ENCODE results near the gene EVC. TPM values are rescaled to one million over a fixed set of nuclear protein-coding genes. Genes with fewer than 3 reads are reported as not detected.

Gene EVC
- total and polyA plus RNA-seq, 2 of the 4 experiments (the other 2 are of a cell fraction): 16.8 to 18.9 TPM

GRCh38 chr4:5664778-5665177 lies 46.2 kb upstream of the EVC start:
- Histone ChIP-seq H2AK9ac (replicated peaks; ENCODE audit: low read depth, low read length, poor library complexity) (no peak overlapping the region), H3K56ac (ENCODE audit: extremely low read depth, insufficient read depth, low read length) (no peak overlapping the region), H3K14ac (replicated peaks; ENCODE audit: low read depth, low read length) (no peak overlapping the region), H3K27me3 (ENCODE audit: control insufficient read depth, insufficient read depth, low read length) (no peaks in the 10 kb centered on the region), H2BK5ac (ENCODE audit: low read depth, low read length, poor library complexity, severe bottlenecking) (no peak overlapping the region), H3K27ac (ENCODE audit: insufficient read depth, low read length) (no peak overlapping the region), H2BK15ac (ENCODE audit: low read depth, low read length) (no peak overlapping the region), H3K79me1 (ENCODE audit: low read depth in 1 of 2, low read length in 2 of 2) (peaks cover 5 to 18% of the 10 kb centered on the region in 2 experiments; a peak in 2 of 4 replicates), H3K23ac (ENCODE audit: low read depth, low read length) (no peak overlapping the region), H2BK120ac (ENCODE audit: low read depth, low read length) (no peak overlapping the region), H3K4ac (ENCODE audit: low read depth, low read length) (no peak overlapping the region), H3K9ac (ENCODE audit: low read depth, low read length) (no peak overlapping the region), H4K20me1 (ENCODE audit: insufficient read depth, low read length) (no peaks in the 10 kb centered on the region), H2AK5ac (ENCODE audit: low read depth, low read length) (no peak overlapping the region), H3K4me1 (ENCODE audit: control insufficient read depth, insufficient read depth, low read length) (no peaks in the 10 kb centered on the region), H3K4me3 (ENCODE audit: insufficient read depth, low read depth, low read length) (no peak overlapping the region), H4K91ac (ENCODE audit: insufficient read depth, low read depth, low read length) (no peak overlapping the region), H3K9me1 (ENCODE audit: insufficient read depth, low read length) (peaks cover 3% of the 10 kb centered on the region; the same call in 1 of the 2 replicates), H4K5ac (ENCODE audit: low read depth, low read length) (no peak overlapping the region), H3K4me2 (ENCODE audit: low read depth, low read length) (no peak overlapping the region), H3K36me3 (ENCODE audit: control insufficient read depth, insufficient read depth, low read length) (peaks cover 24% of the 10 kb centered on the region), H4K8ac (ENCODE audit: low read depth in 2 of 2, low read length in 2 of 2) (no peak overlapping the region), H3K9me3 (ENCODE audit: control insufficient read depth, insufficient read depth, low read length) (peaks cover 2% of the 10 kb centered on the region; the same call in 1 of the 2 replicates), H3K18ac (ENCODE audit: low read depth, low read length) (no peak overlapping the region), H2BK20ac (ENCODE audit: low read depth, low read length) (no peak overlapping the region), H2AFZ (replicated peaks; ENCODE audit: low read length, poor library complexity) (no peak overlapping the region)
- in situ Hi-C loops (cut with MboI; ENCODE audit: low sequenced_read_pairs) (no loop called here), dilution Hi-C loops (cut with HindIII; ENCODE audit: low sequenced_read_pairs, unreplicated experiment) (no loop called here), intact Hi-C loops (cut with micrococcal nuclease) (no loop called here)
- POLR2A ChIA-PET (ENCODE audit: unreplicated experiment): no interaction called here
- WGBS, 2 experiments (ENCODE audit: extremely low coverage in 2 of 2, insufficient read length in 1 of 2): 90% methylated on average over 8 of the region's 12 CpGs; no CpG with 5 or more reads in 1 of the 2 experiments
- CTCF ChIA-PET: no interaction called here
- DNase-seq: no peak
- TF ChIP-seq CHD1 (IDR thresholded peaks at IDR 0.05; ENCODE audit: low read depth, low read length): no peak
- TF ChIP-seq, protein P1, sequence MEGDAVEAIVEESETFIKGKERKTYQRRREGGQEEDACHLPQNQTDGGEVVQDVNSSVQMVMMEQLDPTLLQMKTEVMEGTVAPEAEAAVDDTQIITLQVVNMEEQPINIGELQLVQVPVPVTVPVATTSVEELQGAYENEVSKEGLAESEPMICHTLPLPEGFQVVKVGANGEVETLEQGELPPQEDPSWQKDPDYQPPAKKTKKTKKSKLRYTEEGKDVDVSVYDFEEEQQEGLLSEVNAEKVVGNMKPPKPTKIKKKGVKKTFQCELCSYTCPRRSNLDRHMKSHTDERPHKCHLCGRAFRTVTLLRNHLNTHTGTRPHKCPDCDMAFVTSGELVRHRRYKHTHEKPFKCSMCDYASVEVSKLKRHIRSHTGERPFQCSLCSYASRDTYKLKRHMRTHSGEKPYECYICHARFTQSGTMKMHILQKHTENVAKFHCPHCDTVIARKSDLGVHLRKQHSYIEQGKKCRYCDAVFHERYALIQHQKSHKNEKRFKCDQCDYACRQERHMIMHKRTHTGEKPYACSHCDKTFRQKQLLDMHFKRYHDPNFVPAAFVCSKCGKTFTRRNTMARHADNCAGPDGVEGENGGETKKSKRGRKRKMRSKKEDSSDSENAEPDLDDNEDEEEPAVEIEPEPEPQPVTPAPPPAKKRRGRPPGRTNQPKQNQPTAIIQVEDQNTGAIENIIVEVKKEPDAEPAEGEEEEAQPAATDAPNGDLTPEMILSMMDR (conservative IDR thresholded peaks at IDR 0.05; ENCODE audit: low read depth, low read length): no peak
- no peak for TF ChIP-seq RAD21 (IDR thresholded peaks at IDR 0.05; ENCODE audit: low read length)
- TF ChIP-seq CEBPB (IDR thresholded peaks at IDR 0.05; ENCODE audit: low read depth, low read length): no peak
- TF ChIP-seq MXI1 (IDR thresholded peaks at IDR 0.05; ENCODE audit: borderline replicate concordance, low read depth, low read length): no peak
- TF ChIP-seq FOS (IDR thresholded peaks at IDR 0.05; ENCODE audit: low read depth, low read length): no peak
- no peak for TF ChIP-seq NFE2L2 (IDR thresholded peaks at IDR 0.05; ENCODE audit: low read depth, low read length)
- TF ChIP-seq, protein P2, sequence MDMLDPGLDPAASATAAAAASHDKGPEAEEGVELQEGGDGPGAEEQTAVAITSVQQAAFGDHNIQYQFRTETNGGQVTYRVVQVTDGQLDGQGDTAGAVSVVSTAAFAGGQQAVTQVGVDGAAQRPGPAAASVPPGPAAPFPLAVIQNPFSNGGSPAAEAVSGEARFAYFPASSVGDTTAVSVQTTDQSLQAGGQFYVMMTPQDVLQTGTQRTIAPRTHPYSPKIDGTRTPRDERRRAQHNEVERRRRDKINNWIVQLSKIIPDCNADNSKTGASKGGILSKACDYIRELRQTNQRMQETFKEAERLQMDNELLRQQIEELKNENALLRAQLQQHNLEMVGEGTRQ (IDR thresholded peaks at IDR 0.05; ENCODE audit: low read depth, low read length): no peak
- ATAC-seq (ENCODE audit: low read depth): no peak
- BruUV-seq (replicated peaks): no TSS peak

Measured in IMR-90 (cell line).